Ascending aorta (tissue), 2 donors: ENCODE measurements around the gene TMC3. TPM values are rescaled to one million over a fixed set of nuclear protein-coding genes. Genes with fewer than 3 reads are reported as not detected.

Experiments used
- DNase-seq, 2 donors: peaks; one replicate each; pipeline ENCODE4 v3.0.0-alpha.2; 2019; ENCODE audit warnings: low spot score in 2 of 2
- H3K27ac ChIP-seq, 2 donors: fragments of 200-600 bp; sonication (generic); one replicate each; pipeline ENCODE4 v1.5.1; 2016 to 2017; ENCODE audit warnings: mild to moderate bottlenecking in 1 of 2
- H3K27me3 ChIP-seq: fragments of 200-600 bp; sonication (generic); one replicate; pipeline ENCODE4 v1.5.1; 2017
- H3K36me3 ChIP-seq, 2 donors: fragments of 200-600 bp; sonication (generic); one replicate each; pipeline ENCODE4 v1.5.1; 2016
- H3K4me1 ChIP-seq, 2 donors: fragments of 200-600 bp; sonication (generic); one replicate each; pipeline ENCODE4 v1.5.1; 2016 to 2017; ENCODE audit warnings: mild to moderate bottlenecking in 1 of 2
- H3K4me3 ChIP-seq, 2 donors: fragments of 200-600 bp; sonication (generic); one replicate each; pipeline ENCODE4 v1.5.1; 2016 to 2017; ENCODE audit warnings: mild to moderate bottlenecking in 1 of 2
- H3K9me3 ChIP-seq, 2 donors: fragments of 200-600 bp; sonication (generic); one replicate each; pipeline ENCODE4 v1.5.1; 2016
- CTCF ChIP-seq, 3 experiments: fragments of 200-600 bp in 2 of 3; fragments of 450-650 bp in 1 of 3; sonication (generic) in 2 of 3; IDR thresholded peaks; one replicate each; pipeline ENCODE4 v1.5.1; 2016 to 2019; ENCODE audit warnings: antibody characterized with exemption in 3 of 3, mild to moderate bottlenecking in 1 of 3, moderate library complexity in 1 of 3
- intact Hi-C: fragments of 100-400 bp; cut with DNase I; formaldehyde crosslinking; loops from one replicate; pipeline ENCODE4 v1.15.1; 2023
- total RNA-seq: library from RNA; depleted of rRNA; stranded (reverse); fragments of >200 nt; gene quantifications from one replicate; pipeline ENCODE4 v1.1.0, GENCODE V29; 2016

TMC3 gene
- total RNA-seq, 1 donor from 2014 or later, result not detected

GRCh38 chr15:81413851-81414250 is 39.8 kb upstream of the TMC3 start:
- H3K27me3 ChIP-seq, result no peaks in the 10 kb centered on the region
- no peaks in the 10 kb centered on the region for H3K9me3 ChIP-seq
- TF ChIP-seq CTCF (IDR thresholded peaks at IDR 0.05), result no peak
- H3K4me1 ChIP-seq, result no peaks in the 10 kb centered on the region
- H3K4me3 ChIP-seq, result no peak overlapping the region
- no peak for DNase-seq
- intact Hi-C loops, result no loop called here
- no peaks in the 10 kb centered on the region for H3K36me3 ChIP-seq
- H3K27ac ChIP-seq, result no peak overlapping the region

GRCh38 chr15:81411969-81412633 is 38.1 kb upstream of the TMC3 start:
- no peak for TF ChIP-seq CTCF (IDR thresholded peaks at IDR 0.05)
- Histone ChIP-seq H3K36me3 (no peaks in the 10 kb centered on the region), H3K4me1 (no peaks in the 10 kb centered on the region), H3K9me3 (no peaks in the 10 kb centered on the region), H3K27me3 (no peaks in the 10 kb centered on the region), H3K4me3 (no peak overlapping the region), H3K27ac (no peak overlapping the region)
- no peak for DNase-seq
- intact Hi-C loops, result no loop called here

GRCh38 chr15:81411051-81411450 is 37.0 kb upstream of the TMC3 start:
- intact Hi-C loops, result no loop called here
- Histone ChIP-seq H3K4me3 (no peak overlapping the region), H3K27me3 (no peaks in the 10 kb centered on the region), H3K27ac (no peak overlapping the region), H3K36me3 (no peaks in the 10 kb centered on the region), H3K4me1 (no peaks in the 10 kb centered on the region), H3K9me3 (no peaks in the 10 kb centered on the region)
- no peak for DNase-seq
- no peak for TF ChIP-seq CTCF (IDR thresholded peaks at IDR 0.05)

GRCh38 chr15:81410318-81410753 is 36.3 kb upstream of the TMC3 start:
- TF ChIP-seq CTCF (IDR thresholded peaks at IDR 0.05), result peak in 1 of 3 experiments; percentile 33
- no peaks in the 10 kb centered on the region for H3K4me1 ChIP-seq
- H3K27ac ChIP-seq, result no peak overlapping the region
- H3K36me3 ChIP-seq, result no peaks in the 10 kb centered on the region
- intact Hi-C loops, result no loop called here
- no peaks in the 10 kb centered on the region for H3K9me3 ChIP-seq
- H3K27me3 ChIP-seq, result no peaks in the 10 kb centered on the region
- no peak overlapping the region for H3K4me3 ChIP-seq
- peak in 1 of 2 donors; percentile 73 for DNase-seq

GRCh38 chr15:81407718-81408117 is 33.7 kb upstream of the TMC3 start:
- Histone ChIP-seq H3K27ac (no peak overlapping the region), H3K27me3 (no peaks in the 10 kb centered on the region), H3K4me1 (no peaks in the 10 kb centered on the region), H3K9me3 (no peaks in the 10 kb centered on the region), H3K36me3 (no peaks in the 10 kb centered on the region), H3K4me3 (no peak overlapping the region)
- TF ChIP-seq CTCF (IDR thresholded peaks at IDR 0.05), result no peak
- DNase-seq, result no peak
- intact Hi-C loops, result no loop called here

GRCh38 chr15:81407176-81407575 is 33.2 kb upstream of the TMC3 start:
- DNase-seq, result no peak
- no peaks in the 10 kb centered on the region for H3K36me3 ChIP-seq
- H3K4me1 ChIP-seq, result no peaks in the 10 kb centered on the region
- H3K27ac ChIP-seq, result no peak overlapping the region
- no peak for TF ChIP-seq CTCF (IDR thresholded peaks at IDR 0.05)
- no peaks in the 10 kb centered on the region for H3K27me3 ChIP-seq
- intact Hi-C loops, result no loop called here
- no peak overlapping the region for H3K4me3 ChIP-seq
- H3K9me3 ChIP-seq, result no peaks in the 10 kb centered on the region
